Measurements from ENCODE around the gene DNAJB4.

GRCh38 chr1:78054559-78054958, 49.8 kb downstream of the DNAJB4 start:
- TF ChIP-seq CTCF (IDR thresholded peaks at IDR 0.05) (no peak), ZFX (IDR thresholded peaks at IDR 0.05; ENCODE audit: borderline replicate concordance) (no peak)
